ENCODE data around the gene PATE1.
"Not testable (repeated sequence)": the region's sequence is repeated elsewhere in the genome, so short reads cannot be mapped to it uniquely, and the experiment has no call there.

The PATE1 gene

GRCh38 chr11:125745979-125746378, at the start of gene PATE1:
TSS of gene PATE1 (plus strand) at chr11:125746279. CDS start at chr11:125746305, 26 bp downstream.
- DNase-seq, result no peak

GRCh38 chr11:125701018-125701610, 45.0 kb upstream of the PATE1 start:
- DNase-seq, result no peak

- DNase-seq, result no peak
Observed at GRCh38 chr11:125701858-125702621, 44.0 kb upstream of the PATE1 start.

- not testable (repeated sequence) for DNase-seq
Observed at GRCh38 chr11:125704686-125705085, 41.4 kb upstream of the PATE1 start.

- no peak for DNase-seq
Observed at GRCh38 chr11:125720781-125721180, 25.3 kb upstream of the PATE1 start.

- DNase-seq, result no peak
Observed at GRCh38 chr11:125724125-125724524, 22.0 kb upstream of the PATE1 start.

GRCh38 chr11:125728969-125729368, 17.1 kb upstream of the PATE1 start:
- no peak for DNase-seq

GRCh38 chr11:125740617-125741016, 5.5 kb upstream of the PATE1 start:
- DNase-seq, result no peak

GRCh38 chr11:125743681-125744080, 2.4 kb upstream of the PATE1 start:
- DNase-seq, result no peak

GRCh38 chr11:125750629-125751028, 4.5 kb downstream of the PATE1 start:
- DNase-seq, result no peak

- DNase-seq, result no peak
Observed at GRCh38 chr11:125756050-125756449, 10.0 kb downstream of the PATE1 start.

- no peak for DNase-seq
Observed at GRCh38 chr11:125762445-125762844, 16.4 kb downstream of the PATE1 start.

GRCh38 chr11:125763483-125763882, 17.4 kb downstream of the PATE1 start:
- no peak for DNase-seq

GRCh38 chr11:125766251-125766650, 20.2 kb downstream of the PATE1 start:
- no peak for DNase-seq

GRCh38 chr11:125768336-125769046, 22.4 kb downstream of the PATE1 start:
- no peak for DNase-seq

GRCh38 chr11:125770583-125770982, 24.5 kb downstream of the PATE1 start:
- no peak for DNase-seq

GRCh38 chr11:125772834-125773505, 26.9 kb downstream of the PATE1 start:
- no peak for DNase-seq

- no peak for DNase-seq
Observed at GRCh38 chr11:125773516-125773915, 27.4 kb downstream of the PATE1 start.

GRCh38 chr11:125777309-125777708, 31.2 kb downstream of the PATE1 start:
- DNase-seq, result no peak

GRCh38 chr11:125778728-125779127, 32.6 kb downstream of the PATE1 start, which contains the start of gene PATE2:
TSS of gene PATE2 (minus strand) at chr11:125778828. CDS start at chr11:125778773, 55 bp downstream.
- DNase-seq, result no peak

GRCh38 chr11:125784678-125785077, 38.6 kb downstream of the PATE1 start:
- no peak for DNase-seq

- DNase-seq, result no peak
Observed at GRCh38 chr11:125787827-125788226, 41.7 kb downstream of the PATE1 start, which contains the start of gene PATE3. TSS of gene PATE3 (plus strand) at chr11:125788127. CDS start at chr11:125788152, 25 bp downstream.

GRCh38 chr11:125790825-125791224, 44.7 kb downstream of the PATE1 start:
- DNase-seq, result no peak

Measured in retina (tissue), 1 donor.